IMR-90 (cell line): Measurements from ENCODE around the gene RGS17. TPM values are rescaled to one million over a fixed set of nuclear protein-coding genes. Genes with fewer than 3 reads are reported as not detected.

Source experiments
- ATAC-seq: fragments of 200-7000 bp; cut with Tn5 transposase; 2 replicates; pipeline ENCODE4 v1.9.1; 2020; ENCODE audit warnings: low read depth, mild to moderate bottlenecking, moderate library complexity
- BruUV-seq: library from RNA; stranded (reverse); fragments of 400-500 nt; replicated peaks from 2 replicates; lab custom pipeline; 2021; lab: Mats Ljungman, UMichigan
- CTCF ChIA-PET: fragments of 300-600 bp; formaldehyde crosslinking; extraction: SDS; loops from one replicate; lab custom pipeline; 2021; ENCODE audit warnings: antibody characterized with exemption; lab: Yijun Ruan, JAX
- POLR2A ChIA-PET: fragments of 300-600 bp; sonication (Branson Sonifier 250); formaldehyde crosslinking; loops from one replicate; lab custom pipeline; 2022; ENCODE audit warnings: antibody characterized with exemption; ENCODE audit not compliant: unreplicated experiment; lab: Charles Lee
- DNase-seq: peaks from one replicate; pipeline ENCODE4 v3.0.0; 2013
- H2AFZ ChIP-seq: replicated peaks from 2 replicates; pipeline ENCODE3; 2013; ENCODE audit warnings: low read length, mild to moderate bottlenecking; ENCODE audit not compliant: poor library complexity
- H2AK5ac ChIP-seq: 2 replicates; pipeline ENCODE4 v1.6.1; 2013; ENCODE audit warnings: low read depth, low read length, inconsistent platforms
- H2AK9ac ChIP-seq: replicated peaks from 2 replicates; pipeline ENCODE3; 2013; ENCODE audit warnings: mild to moderate bottlenecking, low read depth, low read length, moderate library complexity; ENCODE audit not compliant: poor library complexity
- H2BK120ac ChIP-seq: 2 replicates; pipeline ENCODE4 v1.6.1; 2013; ENCODE audit warnings: low read depth, low read length, inconsistent platforms
- H2BK15ac ChIP-seq: 3 replicates; pipeline ENCODE4 v1.6.1; 2013; ENCODE audit warnings: low read depth, low read length, inconsistent platforms
- H2BK20ac ChIP-seq: 2 replicates; pipeline ENCODE4 v1.6.1; 2013; ENCODE audit warnings: low read depth, mild to moderate bottlenecking, inconsistent platforms, low read length, moderate library complexity
- H2BK5ac ChIP-seq: 2 replicates; pipeline ENCODE4 v1.6.1; 2013; ENCODE audit warnings: mild to moderate bottlenecking, low read depth, low read length, inconsistent platforms; ENCODE audit not compliant: poor library complexity, severe bottlenecking
- H3K14ac ChIP-seq: replicated peaks from 2 replicates; pipeline ENCODE4 v1.6.1; 2013; ENCODE audit warnings: low read depth, low read length, inconsistent platforms
- H3K18ac ChIP-seq: 2 replicates; pipeline ENCODE4 v1.6.1; 2013; ENCODE audit warnings: low read depth, low read length, control low read depth
- H3K23ac ChIP-seq: 2 replicates; pipeline ENCODE4 v1.6.1; 2013; ENCODE audit warnings: low read depth, low read length, inconsistent platforms
- H3K27ac ChIP-seq: 2 replicates; pipeline ENCODE4 v1.5.1; 2013; ENCODE audit warnings: mild to moderate bottlenecking, control low read depth, low read length; ENCODE audit not compliant: insufficient read depth
- H3K27me3 ChIP-seq: 2 replicates; pipeline ENCODE4 v1.6.1; 2013; ENCODE audit warnings: low read length; ENCODE audit not compliant: control insufficient read depth, insufficient read depth
- H3K36me3 ChIP-seq: 2 replicates; pipeline ENCODE4 v1.6.1; 2013; ENCODE audit warnings: low read length, mixed read lengths; ENCODE audit not compliant: control insufficient read depth, insufficient read depth
- H3K4ac ChIP-seq: 2 replicates; pipeline ENCODE4 v1.6.1; 2013; ENCODE audit warnings: low read depth, low read length, inconsistent platforms
- H3K4me1 ChIP-seq: 2 replicates; pipeline ENCODE4 v1.6.1; 2013; ENCODE audit warnings: low read length, mixed read lengths; ENCODE audit not compliant: control insufficient read depth, insufficient read depth
- H3K4me2 ChIP-seq: 2 replicates; pipeline ENCODE4 v1.6.1; 2013; ENCODE audit warnings: low read depth, mild to moderate bottlenecking, control low read depth, low read length, moderate library complexity
- H3K4me3 ChIP-seq: 2 replicates; pipeline ENCODE4 v1.5.1; 2013; ENCODE audit warnings: low read depth, mild to moderate bottlenecking, control low read depth, low read length, moderate library complexity; ENCODE audit not compliant: insufficient read depth
- H3K56ac ChIP-seq: 2 replicates; pipeline ENCODE4 v1.6.1; 2013; ENCODE audit warnings: low read length, inconsistent platforms; ENCODE audit not compliant: insufficient read depth; ENCODE audit errors: extremely low read depth
- H3K79me1 ChIP-seq, 2 experiments: 2 replicates each; pipeline ENCODE4 v1.6.1; 2013; ENCODE audit warnings: low read length in 2 of 2, inconsistent platforms in 1 of 2, low read depth in 1 of 2
- H3K9ac ChIP-seq: 2 replicates; pipeline ENCODE4 v1.6.1; 2013; ENCODE audit warnings: low read depth, low read length, control low read depth
- H3K9me1 ChIP-seq: 2 replicates; pipeline ENCODE4 v1.6.1; 2013; ENCODE audit warnings: low read length, inconsistent platforms; ENCODE audit not compliant: insufficient read depth
- H3K9me3 ChIP-seq: 2 replicates; pipeline ENCODE4 v1.6.1; 2013; ENCODE audit warnings: low read length; ENCODE audit not compliant: control insufficient read depth, insufficient read depth
- H4K20me1 ChIP-seq: 2 replicates; pipeline ENCODE4 v1.6.1; 2013; ENCODE audit warnings: low read length, inconsistent platforms; ENCODE audit not compliant: insufficient read depth
- H4K5ac ChIP-seq: 2 replicates; pipeline ENCODE4 v1.6.1; 2013; ENCODE audit warnings: mild to moderate bottlenecking, low read depth, low read length, control low read depth
- H4K8ac ChIP-seq, 2 experiments: 2 replicates each; pipeline ENCODE4 v1.6.1; 2013; ENCODE audit warnings: low read depth in 2 of 2, low read length in 2 of 2, control low read depth in 1 of 2, inconsistent platforms in 1 of 2
- H4K91ac ChIP-seq: 2 replicates; pipeline ENCODE4 v1.6.1; 2013; ENCODE audit warnings: low read depth, low read length, inconsistent platforms; ENCODE audit not compliant: insufficient read depth
- BHLHE40 ChIP-seq: fragments of 150-350 bp; IDR thresholded peaks from 2 replicates; pipeline ENCODE4 v1.6.1; 2016; ENCODE audit warnings: mild to moderate bottlenecking, low read depth, low read length
- CEBPB ChIP-seq: IDR thresholded peaks from 2 replicates; pipeline ENCODE4 v1.6.1; 2012; ENCODE audit warnings: low read depth, low read length, improper control_type of control experiment
- CHD1 ChIP-seq: IDR thresholded peaks from 2 replicates; pipeline ENCODE4 v1.6.1; 2012; ENCODE audit warnings: low read depth, low read length, improper control_type of control experiment
- CTCF ChIP-seq: conservative IDR thresholded peaks from 2 replicates; pipeline ENCODE4 v1.5.1; 2012; ENCODE audit warnings: mild to moderate bottlenecking, low read depth, low read length, improper control_type of control experiment
- FOS ChIP-seq: fragments of 150-350 bp; IDR thresholded peaks from 2 replicates; pipeline ENCODE4 v1.6.1; 2016; ENCODE audit warnings: low read depth, low read length
- MAFK ChIP-seq: IDR thresholded peaks from 2 replicates; pipeline ENCODE4 v1.6.1; 2012; ENCODE audit warnings: low read depth, low read length, improper control_type of control experiment
- MAZ ChIP-seq: IDR thresholded peaks from 2 replicates; pipeline ENCODE4 v1.6.1; 2012; ENCODE audit warnings: low read depth, mild to moderate bottlenecking, low read length, improper control_type of control experiment, moderate library complexity, borderline replicate concordance
- MXI1 ChIP-seq: IDR thresholded peaks from 2 replicates; pipeline ENCODE4 v1.6.1; 2012; ENCODE audit warnings: low read depth, mild to moderate bottlenecking, low read length, moderate library complexity, borderline replicate concordance
- NFE2L2 ChIP-seq: fragments of 150-350 bp; IDR thresholded peaks from 2 replicates; pipeline ENCODE4 v1.6.1; 2016; ENCODE audit warnings: low read depth, mild to moderate bottlenecking, low read length
- POLR2A ChIP-seq: IDR thresholded peaks from 2 replicates; pipeline ENCODE4 v1.6.1; 2012; ENCODE audit warnings: mild to moderate bottlenecking, low read depth, low read length
- RAD21 ChIP-seq: IDR thresholded peaks from 2 replicates; pipeline ENCODE4 v1.6.1; 2012; ENCODE audit warnings: low read length, improper control_type of control experiment
- RCOR1 ChIP-seq: IDR thresholded peaks from 2 replicates; pipeline ENCODE4 v1.6.1; 2012; ENCODE audit warnings: mild to moderate bottlenecking, low read length, improper control_type of control experiment; ENCODE audit not compliant: insufficient replicate concordance
- RFX5 ChIP-seq: IDR thresholded peaks from 2 replicates; pipeline ENCODE4 v1.8.0; 2012; ENCODE audit warnings: low read depth, mild to moderate bottlenecking, low read length, moderate library complexity
- SMC3 ChIP-seq: fragments of 150-350 bp; IDR thresholded peaks from 2 replicates; pipeline ENCODE4 v1.6.1; 2016; ENCODE audit warnings: low read depth, mild to moderate bottlenecking, antibody characterized with exemption, low read length, moderate library complexity
- WGBS, 2 experiments: methylation state at CpG; one replicate each; pipeline versions ENCODE4 v1.1.5 to v1.1.7; 2013; ENCODE audit warnings: missing lambda C conversion rate in 2 of 2; ENCODE audit not compliant: insufficient read length in 1 of 2; ENCODE audit errors: extremely low coverage in 2 of 2; 5-methylcytosine and 5-hydroxymethylcytosine counted together
- dilution Hi-C: fragments of 300-500 bp; cut with HindIII; formaldehyde crosslinking; loops from one replicate; pipeline ENCODE4 v1.14.3; 2018; ENCODE audit warnings: low sequenced_read_pairs; ENCODE audit not compliant: unreplicated experiment
- in situ Hi-C: fragments of 300-500 bp; cut with MboI; formaldehyde crosslinking; loops from 3 replicates; pipeline ENCODE4 v1.14.3; 2019; ENCODE audit warnings: low sequenced_read_pairs, inconsistent platforms, mixed read lengths
- intact Hi-C: fragments of 100-400 bp; cut with micrococcal nuclease; formaldehyde crosslinking; loops from 2 replicates; pipeline ENCODE4 v1.10.0; 2022
- polyA plus RNA-seq, 3 experiments: library from polyadenylated mRNA; depleted of rRNA; stranded (reverse); fragments of >200 nt; gene quantifications; 2 replicates each; pipeline ENCODE4 v1.2.3, GENCODE V29; 2012; ENCODE audit warnings: low replicate concordance in 1 of 3
- total RNA-seq: library from RNA; depleted of rRNA; stranded (reverse); fragments of >200 nt; gene quantifications from 2 replicates; pipeline ENCODE4 v1.2.3, GENCODE V29; 2012
- TF ChIP-seq, protein P1 (sequence below): fragments of 150-350 bp; IDR thresholded peaks from 2 replicates; pipeline ENCODE4 v1.6.1; 2017; ENCODE audit warnings: mild to moderate bottlenecking, antibody characterized with exemption, low read length, low read depth
- TF ChIP-seq, protein P2 (sequence below): fragments of 150-350 bp; IDR thresholded peaks from 2 replicates; pipeline ENCODE4 v1.6.1; 2016; ENCODE audit warnings: low read depth, mild to moderate bottlenecking, low read length, moderate library complexity, borderline replicate concordance

Gene RGS17
- total and polyA plus RNA-seq, 2 of the 4 experiments (the other 2 are of a cell fraction), result 0.75 to 1.4 TPM

DNA sequence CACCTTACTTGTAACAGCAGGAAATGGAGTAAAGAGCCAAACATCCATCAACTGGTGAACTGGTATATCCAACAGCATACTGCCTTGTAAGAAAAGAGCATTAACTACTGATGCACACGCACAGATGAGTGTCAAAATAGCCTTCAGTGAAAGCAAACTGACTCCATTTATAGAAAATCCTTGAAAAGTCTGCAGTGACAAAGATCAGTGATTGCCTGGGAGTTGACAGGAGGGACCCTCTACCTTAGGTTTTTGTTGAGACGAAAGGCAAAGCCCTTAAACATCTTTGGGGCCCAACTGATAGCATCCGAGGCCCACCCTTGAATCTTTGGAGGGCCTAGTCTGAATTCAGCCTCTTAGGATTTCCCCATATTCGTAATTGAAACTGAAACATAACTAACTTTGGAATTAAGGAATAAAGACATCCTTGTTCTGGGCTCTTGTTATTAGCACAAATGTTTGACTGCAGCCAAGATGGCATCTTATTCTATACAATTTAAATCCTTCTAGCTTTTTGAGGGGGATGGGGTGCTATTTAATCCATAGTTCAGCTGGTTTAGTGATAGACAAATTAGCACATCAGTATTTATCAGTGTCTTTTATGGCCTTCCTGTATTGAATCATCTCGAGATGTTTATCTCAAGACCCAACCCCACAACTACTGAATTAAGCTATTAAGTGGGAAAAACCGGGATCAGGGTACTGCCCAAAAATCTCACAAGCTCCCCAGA is 161.2 kb downstream of the RGS17 start:
- H3K9me1 ChIP-seq, result no peaks in the 10 kb centered on the region
- no peak overlapping the region for H2BK20ac ChIP-seq
- H3K9ac ChIP-seq, result no peak overlapping the region
- peaks cover 3% of the 10 kb centered on the region in 2 experiments; a peak in 1 of 4 replicates for H3K79me1 ChIP-seq
- no peak overlapping the region for H4K5ac ChIP-seq
- H3K14ac ChIP-seq, result no peak overlapping the region
- no peak overlapping the region for H2BK15ac ChIP-seq
- TF ChIP-seq, protein P1, sequence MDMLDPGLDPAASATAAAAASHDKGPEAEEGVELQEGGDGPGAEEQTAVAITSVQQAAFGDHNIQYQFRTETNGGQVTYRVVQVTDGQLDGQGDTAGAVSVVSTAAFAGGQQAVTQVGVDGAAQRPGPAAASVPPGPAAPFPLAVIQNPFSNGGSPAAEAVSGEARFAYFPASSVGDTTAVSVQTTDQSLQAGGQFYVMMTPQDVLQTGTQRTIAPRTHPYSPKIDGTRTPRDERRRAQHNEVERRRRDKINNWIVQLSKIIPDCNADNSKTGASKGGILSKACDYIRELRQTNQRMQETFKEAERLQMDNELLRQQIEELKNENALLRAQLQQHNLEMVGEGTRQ, result no peak
- TF ChIP-seq POLR2A (no peak), FOS (no peak), MAZ (no peak), RFX5 (no peak), RAD21 (no peak), BHLHE40 (no peak), NFE2L2 (no peak), MXI1 (no peak), SMC3 (no peak), CTCF (no peak), CEBPB (no peak), MAFK (no peak), CHD1 (no peak), RCOR1 (no peak)
- TF ChIP-seq, protein P2, sequence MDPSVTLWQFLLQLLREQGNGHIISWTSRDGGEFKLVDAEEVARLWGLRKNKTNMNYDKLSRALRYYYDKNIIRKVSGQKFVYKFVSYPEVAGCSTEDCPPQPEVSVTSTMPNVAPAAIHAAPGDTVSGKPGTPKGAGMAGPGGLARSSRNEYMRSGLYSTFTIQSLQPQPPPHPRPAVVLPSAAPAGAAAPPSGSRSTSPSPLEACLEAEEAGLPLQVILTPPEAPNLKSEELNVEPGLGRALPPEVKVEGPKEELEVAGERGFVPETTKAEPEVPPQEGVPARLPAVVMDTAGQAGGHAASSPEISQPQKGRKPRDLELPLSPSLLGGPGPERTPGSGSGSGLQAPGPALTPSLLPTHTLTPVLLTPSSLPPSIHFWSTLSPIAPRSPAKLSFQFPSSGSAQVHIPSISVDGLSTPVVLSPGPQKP, result no peak
- no peak overlapping the region for H3K23ac ChIP-seq
- H3K4ac ChIP-seq, result no peak overlapping the region
- WGBS, 2 experiments, result no CpG with 5 or more reads among the region's 6 CpGs
- ChIA-PET CTCF (interaction anchor here (0.7 to 1.0 kb wide), 2 partner anchors 14 to 22 kb away, joined by 3 to 4 read pairs; no protein-coding TSS in a partner anchor), POLR2A (no interaction called here)
- no peak overlapping the region for H3K4me3 ChIP-seq
- no peaks in the 10 kb centered on the region for H3K9me3 ChIP-seq
- peaks cover 6% of the 10 kb centered on the region for H3K36me3 ChIP-seq
- no peak overlapping the region for H4K8ac ChIP-seq
- intact Hi-C loops (no loop called here), dilution Hi-C loops (no loop called here), in situ Hi-C loops (no loop called here)
- no peak overlapping the region for H3K27ac ChIP-seq
- BruUV-seq, result no TSS peak
- H4K20me1 ChIP-seq, result peaks cover 6% of the 10 kb centered on the region; the same call in 1 of the 2 replicates
- H2AFZ ChIP-seq, result no peak overlapping the region
- H3K18ac ChIP-seq, result no peak overlapping the region
- no peak overlapping the region for H3K56ac ChIP-seq
- H2BK120ac ChIP-seq, result no peak overlapping the region
- H3K27me3 ChIP-seq, result no peaks in the 10 kb centered on the region
- ATAC-seq, result no peak
- DNase-seq, result no peak
- H2AK9ac ChIP-seq, result no peak overlapping the region
- H3K4me1 ChIP-seq, result no peaks in the 10 kb centered on the region
- H2BK5ac ChIP-seq, result no peak overlapping the region
- H2AK5ac ChIP-seq, result no peak overlapping the region
- H3K4me2 ChIP-seq, result no peak overlapping the region
- no peak overlapping the region for H4K91ac ChIP-seq
